HepG2 (cell line): ENCODE measurements around the gene CALY. TPM values are rescaled to one million over a fixed set of nuclear protein-coding genes. Genes with fewer than 3 reads are reported as not detected.

Experiments
- ATAC-seq: fragments of 200-7000 bp; cut with Tn5 transposase; 3 replicates; pipeline ENCODE4 v1.9.1; 2020; ENCODE audit warnings: mild to moderate bottlenecking, moderate library complexity
- BruUV-seq: library from RNA; stranded (reverse); fragments of 400-500 nt; replicated peaks from 2 replicates; lab custom pipeline; 2021; lab: Mats Ljungman, UMichigan
- CTCF ChIA-PET: fragments of 300-600 bp; formaldehyde crosslinking; extraction: SDS; loops from one replicate; lab custom pipeline; 2021; ENCODE audit warnings: low total read pairs, inconsistent platforms, low intra/inter-chr PET ratio; lab: Yijun Ruan, JAX
- POLR2A ChIA-PET: fragments of 350-600 bp; sonication (Branson Sonifier 250); formaldehyde crosslinking; loops from one replicate; lab custom pipeline; 2020; ENCODE audit warnings: antibody characterized with exemption, inconsistent platforms; lab: Yijun Ruan, JAX
- DNase-seq: peaks from one replicate; pipeline ENCODE4 v3.0.0-alpha.2; 2015; ENCODE audit warnings: low spot score
- FAIRE-seq: peaks from 3 replicates; lab custom pipeline; 2011; peaks lifted over from hg19 to GRCh38; lab: Jason Lieb, UNC
- H2AFZ ChIP-seq: one replicate; pipeline ENCODE4 v1.6.1; 2011; ENCODE audit warnings: low read length, inconsistent platforms
- H3K27ac ChIP-seq: fragments of 300-600 bp; 3 replicates; pipeline ENCODE4 v1.8.0; 2011; ENCODE audit warnings: mixed run types, mild to moderate bottlenecking, mixed read lengths, low read length, inconsistent platforms; ENCODE audit not compliant: insufficient read depth; ENCODE audit errors: extremely low read length
- H3K27me3 ChIP-seq, 2 experiments: fragments of 200-600 bp in 1 of 2; 2 replicates in 1 of 2; 3 replicates in 1 of 2; pipeline versions ENCODE4 v1.6.0 to v1.8.0; 2011; ENCODE audit warnings: low read length in 2 of 2, mild to moderate bottlenecking in 2 of 2, moderate library complexity in 2 of 2, inconsistent platforms in 1 of 2; ENCODE audit not compliant: insufficient read depth in 2 of 2, control insufficient read depth in 1 of 2
- H3K36me3 ChIP-seq, 2 experiments: fragments of 200-600 bp in 1 of 2; replicated peaks in 1 of 2; 2 replicates in 1 of 2; 3 replicates in 1 of 2; pipeline versions ENCODE4 v1.5.1 to v1.8.0; 2011; ENCODE audit warnings: low read length in 2 of 2, inconsistent platforms in 1 of 2; ENCODE audit not compliant: insufficient read depth in 2 of 2, control insufficient read depth in 1 of 2
- H3K4me1 ChIP-seq: 2 replicates; pipeline ENCODE4 v1.5.1; 2012; ENCODE audit warnings: low read length, inconsistent platforms; ENCODE audit not compliant: insufficient read depth
- H3K4me2 ChIP-seq: 2 replicates; pipeline ENCODE4 v1.6.0; 2011; ENCODE audit warnings: low read depth, low read length, inconsistent platforms
- H3K4me3 ChIP-seq, 3 experiments: fragments of 200-600 bp in 1 of 3; sonication (generic), shearing (Covaris generic) in 1 of 3; replicated peaks in 1 of 3; 2 replicates each; pipeline ENCODE4 v1.5.1; 2011 to 2016; ENCODE audit warnings: low read length in 3 of 3, inconsistent platforms in 2 of 3, low read depth in 2 of 3, mild to moderate bottlenecking in 2 of 3, control low read depth in 1 of 3, mixed read lengths in 1 of 3; ENCODE audit not compliant: insufficient read depth in 1 of 3
- H3K79me2 ChIP-seq: one replicate; pipeline ENCODE4 v1.6.1; 2011; ENCODE audit warnings: low read length, inconsistent platforms; ENCODE audit not compliant: insufficient read depth
- H3K9ac ChIP-seq: 2 replicates; pipeline ENCODE4 v1.6.0; 2011; ENCODE audit warnings: mild to moderate bottlenecking, low read depth, low read length, inconsistent platforms; ENCODE audit not compliant: insufficient read depth
- H3K9me3 ChIP-seq: 2 replicates; pipeline ENCODE4 v1.5.1; 2012; ENCODE audit warnings: mild to moderate bottlenecking, low read length
- H4K20me1 ChIP-seq: 2 replicates; pipeline ENCODE4 v1.6.0; 2011; ENCODE audit warnings: inconsistent platforms, mild to moderate bottlenecking, low read length, moderate library complexity; ENCODE audit not compliant: insufficient read depth
- NFAT5 ChIP-seq: sonication (generic); formaldehyde crosslinking; IDR thresholded peaks from 2 replicates; pipeline ENCODE4 v1.4.0; 2020; ENCODE audit warnings: missing genetic modification reagents
- NFYB ChIP-seq: sonication (generic); formaldehyde crosslinking; IDR thresholded peaks from 2 replicates; pipeline ENCODE4 v1.4.0; 2020; ENCODE audit warnings: missing genetic modification reagents
- PCBP2 ChIP-seq: fragments of 200-400 bp; formaldehyde crosslinking; optimal IDR thresholded peaks from 2 replicates; pipeline ENCODE3; 2018; ENCODE audit warnings: low read length, low read depth; ENCODE audit not compliant: poor library complexity, severe bottlenecking
- RARA ChIP-seq: IDR thresholded peaks from 2 replicates; pipeline ENCODE4 v1.6.1; 2016; ENCODE audit warnings: missing genetic modification reagents, missing compliant biosample characterization
- RFX5 ChIP-seq: IDR thresholded peaks from 2 replicates; pipeline ENCODE4 v1.6.1; 2011; ENCODE audit warnings: low read depth, low read length, improper control_type of control experiment
- SOX6 ChIP-seq, 2 experiments: fragments of 450-650 bp in 1 of 2; sonication (generic) in 1 of 2; formaldehyde crosslinking in 1 of 2; IDR thresholded peaks; 2 replicates each; pipeline versions ENCODE4 v1.4.0 to v1.6.1; 2017 to 2020; ENCODE audit warnings: antibody characterized with exemption in 1 of 2, mild to moderate bottlenecking in 1 of 2, missing genetic modification reagents in 1 of 2
- ZNF354B ChIP-seq: sonication (generic); formaldehyde crosslinking; IDR thresholded peaks from 2 replicates; pipeline ENCODE4 v1.8.0; 2022; ENCODE audit warnings: mild to moderate bottlenecking, missing genetic modification reagents
- ZSCAN31 ChIP-seq: sonication (generic); formaldehyde crosslinking; IDR thresholded peaks from 2 replicates; pipeline ENCODE4 v1.5.0; 2020; ENCODE audit warnings: low read depth, mild to moderate bottlenecking, missing genetic modification reagents
- WGBS: methylation state at CpG from one replicate; pipeline ENCODE4 v1.1.6; 2017; ENCODE audit warnings: low lambda C conversion rate; 5-methylcytosine and 5-hydroxymethylcytosine counted together
- in situ Hi-C: cut with HindIII; loops from 2 replicates; pipeline ENCODE4 v1.10.0; 2017; ENCODE audit warnings: low pct_unique_long_range_greater_than_20kb; ENCODE audit not compliant: extremely low pct_ligation_motif_present
- intact Hi-C: fragments of 100-400 bp; cut with micrococcal nuclease; formaldehyde crosslinking; loops from one replicate; pipeline ENCODE4 v1.10.0; 2022; ENCODE audit not compliant: unreplicated experiment
- polyA plus RNA-seq, 8 experiments: library from polyadenylated mRNA; depleted of rRNA in 3 of 8; stranded (reverse) in 7 of 8; unstranded in 1 of 8; fragments of >200 nt; fragmentation: Illumina TruSeq in 4 of 8; extraction: Trizol in 4 of 8; gene quantifications; 2 replicates each; pipeline versions ENCODE4 v1.2.1 to v1.2.3, GENCODE V29; 2011 to 2016; ENCODE audit warnings: low read depth in 4 of 8, missing spikeins in 1 of 8, mixed read lengths in 1 of 8; ENCODE audit not compliant: insufficient read depth in 1 of 8
- total RNA-seq, 5 experiments: library from RNA; depleted of rRNA; stranded (reverse); fragments of >200 nt; fragmentation: Illumina TruSeq; extraction: Trizol; gene quantifications; 2 replicates each; pipeline ENCODE4 v1.2.3, GENCODE V29; 2016; ENCODE audit warnings: low read depth in 1 of 5
- TF ChIP-seq, protein P1 (sequence below): sonication (generic); formaldehyde crosslinking; IDR thresholded peaks from 2 replicates; pipeline ENCODE4 v1.5.0; 2020; ENCODE audit warnings: missing genetic modification reagents

The CALY gene
- total and polyA plus RNA-seq, 2 of the 13 experiments (the other 11 are each of a cell fraction or from before 2014, with no cell fraction given): 0.08 TPM; not detected in 1

GRCh38 chr10:133283931-133284330, 52.8 kb downstream of the CALY start:
- Histone ChIP-seq H3K4me2 (no peak overlapping the region), H3K4me3 (no peak overlapping the region), H3K27me3 (no peaks in the 10 kb centered on the region; a peak in 1 of 5 replicates), H3K27ac (no peak overlapping the region), H3K79me2 (no peaks in the 10 kb centered on the region), H3K9ac (no peak overlapping the region), H3K36me3 (peaks cover 30 to 67% of the 10 kb centered on the region in 2 experiments; a peak in 4 of 5 replicates), H4K20me1 (no peaks in the 10 kb centered on the region), H3K4me1 (peaks cover 4% of the 10 kb centered on the region), H3K9me3 (no peaks in the 10 kb centered on the region), H2AFZ (no peak overlapping the region)
- intact Hi-C loops: no loop called here
- in situ Hi-C loops: no loop called here
- DNase-seq (no peak), FAIRE-seq (no peak), ATAC-seq (no peak)
- BruUV-seq: no TSS peak
- TF ChIP-seq RFX5 (no peak), ZSCAN31 (no peak), NFYB (no peak), SOX6 (IDR thresholded peaks at IDR 0.05) (no peak), SOX6 (CRISPR knock-in tag; IDR thresholded peaks at IDR 0.05) (no peak), ZNF354B (CRISPR knock-in tag) (no peak), PCBP2 (no peak), RARA (no peak), NFAT5 (CRISPR knock-in tag) (no peak)
- TF ChIP-seq, protein P1, sequence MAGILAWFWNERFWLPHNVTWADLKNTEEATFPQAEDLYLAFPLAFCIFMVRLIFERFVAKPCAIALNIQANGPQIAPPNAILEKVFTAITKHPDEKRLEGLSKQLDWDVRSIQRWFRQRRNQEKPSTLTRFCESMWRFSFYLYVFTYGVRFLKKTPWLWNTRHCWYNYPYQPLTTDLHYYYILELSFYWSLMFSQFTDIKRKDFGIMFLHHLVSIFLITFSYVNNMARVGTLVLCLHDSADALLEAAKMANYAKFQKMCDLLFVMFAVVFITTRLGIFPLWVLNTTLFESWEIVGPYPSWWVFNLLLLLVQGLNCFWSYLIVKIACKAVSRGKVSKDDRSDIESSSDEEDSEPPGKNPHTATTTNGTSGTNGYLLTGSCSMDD (CRISPR knock-in tag): no peak
- ChIA-PET POLR2A (no interaction called here), CTCF (no interaction called here)
- WGBS: 95% methylated on average over 19 of the region's 24 CpGs
